NCI-H2171 (cell line): ENCODE measurements around the gene COG2.
"Not testable (repeated sequence)": the region's sequence is repeated elsewhere in the genome, so short reads cannot be mapped to it uniquely, and the experiment has no call there.

Source experiments
- DNase-seq: peaks from one replicate; lab custom pipeline; 2025; lab: John Stamatoyannopoulos, UW

COG2 gene

DNA sequence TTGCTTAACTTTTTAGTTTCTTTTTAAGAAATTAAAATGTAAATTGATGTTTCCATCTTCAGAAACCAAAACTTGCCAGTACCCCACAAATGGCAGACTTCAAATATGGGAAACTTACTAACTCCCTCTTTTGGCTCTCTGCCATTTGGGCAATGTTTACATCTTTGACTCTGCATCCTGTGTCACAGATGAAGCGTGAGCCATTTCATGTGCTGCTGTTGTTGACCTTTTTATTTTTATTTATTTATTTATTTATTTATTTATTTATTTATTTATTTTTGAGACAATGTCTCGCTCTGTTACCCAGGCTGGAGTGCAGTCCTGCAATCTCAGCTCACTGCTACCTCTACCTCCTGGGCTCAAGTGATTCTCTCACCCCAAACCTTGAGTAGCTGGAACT, 16.0 kb upstream of the COG2 start:
- DNase-seq, result no peak

DNA sequence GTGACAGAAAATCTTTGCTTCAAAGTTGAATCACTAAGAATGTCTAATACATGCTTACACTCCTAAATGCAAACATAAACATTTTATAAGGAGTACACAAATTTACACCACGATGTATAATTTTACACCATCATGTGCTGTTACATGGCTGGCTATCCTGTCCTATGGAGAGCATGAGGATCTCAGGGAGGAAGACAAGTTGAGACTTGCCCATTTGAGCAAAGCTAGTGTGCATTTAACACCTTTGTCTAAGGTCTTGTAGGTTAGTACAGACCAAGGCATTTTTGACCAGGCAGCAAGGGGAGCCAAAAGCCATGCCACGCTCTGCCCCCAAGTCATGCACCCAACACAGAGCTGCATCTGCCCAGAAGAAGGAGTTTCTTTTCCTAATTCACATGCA, 14.5 kb upstream of the COG2 start:
- no peak for DNase-seq

DNA sequence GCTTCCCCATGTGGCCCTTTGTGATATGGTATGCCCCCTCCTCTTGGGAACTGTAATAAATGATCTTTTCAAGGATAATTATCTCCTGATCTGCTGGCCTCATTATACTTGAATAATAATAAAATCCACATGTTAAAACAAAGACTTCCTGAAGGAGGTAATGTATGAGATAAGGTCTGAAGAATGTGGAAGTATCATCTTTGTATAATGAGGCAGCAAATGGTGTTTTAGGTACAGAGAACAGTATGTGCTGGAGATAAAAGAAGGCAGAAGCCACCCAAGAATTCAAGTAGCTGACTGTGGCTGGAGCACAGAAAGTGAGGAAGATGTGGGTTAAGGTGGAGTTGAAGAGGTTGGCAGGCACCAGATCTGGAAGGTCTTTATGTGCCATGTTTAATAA, 12.8 kb upstream of the COG2 start:
- DNase-seq, result no peak

DNA sequence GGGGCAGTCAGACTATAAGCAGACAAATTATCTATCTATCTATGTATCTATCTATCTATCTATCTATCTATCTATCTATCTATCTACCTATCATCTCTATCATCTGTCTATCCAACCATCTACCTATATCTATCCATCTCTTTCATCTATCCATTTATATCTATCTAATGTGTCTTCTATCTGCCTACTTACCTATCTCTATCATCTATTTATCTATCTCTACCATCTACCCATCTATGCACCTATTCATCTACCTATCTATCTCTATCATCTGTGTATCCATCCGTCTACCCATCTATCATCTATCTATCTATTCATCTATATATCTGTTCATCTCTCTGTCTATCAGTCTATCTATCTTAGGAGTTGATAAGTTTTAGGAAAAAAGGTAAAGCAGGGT, 10.8 kb upstream of the COG2 start:
- DNase-seq, result no peak

DNA sequence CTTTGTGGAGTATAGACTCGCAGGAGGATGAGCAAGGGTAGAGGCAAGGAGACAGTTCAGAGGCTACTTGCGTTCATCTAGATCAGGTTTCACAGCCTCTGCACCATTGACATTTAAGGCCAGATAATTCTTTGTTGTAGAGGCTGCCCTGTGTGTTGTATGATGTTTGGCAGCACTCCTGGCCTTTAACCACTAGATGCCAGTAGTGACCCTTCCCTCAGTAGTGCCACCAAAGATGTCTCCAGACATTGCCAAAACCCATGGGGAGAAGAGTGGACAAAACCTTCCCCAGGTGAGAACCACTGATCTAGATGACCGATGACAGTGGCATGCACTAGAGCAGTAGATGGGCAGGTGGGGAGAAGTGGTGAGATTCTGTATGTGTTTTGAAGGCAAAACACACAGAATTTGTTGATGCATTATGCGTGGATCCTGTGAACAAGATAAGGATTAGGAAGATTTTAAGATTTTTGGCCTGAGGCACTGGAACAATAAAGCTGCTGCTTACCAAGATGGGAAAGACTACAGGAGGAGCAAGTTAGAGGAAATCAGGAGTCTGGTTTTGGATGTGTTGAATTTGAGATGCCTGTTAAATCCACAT, 9.9 kb upstream of the COG2 start:
- no peak for DNase-seq

DNA sequence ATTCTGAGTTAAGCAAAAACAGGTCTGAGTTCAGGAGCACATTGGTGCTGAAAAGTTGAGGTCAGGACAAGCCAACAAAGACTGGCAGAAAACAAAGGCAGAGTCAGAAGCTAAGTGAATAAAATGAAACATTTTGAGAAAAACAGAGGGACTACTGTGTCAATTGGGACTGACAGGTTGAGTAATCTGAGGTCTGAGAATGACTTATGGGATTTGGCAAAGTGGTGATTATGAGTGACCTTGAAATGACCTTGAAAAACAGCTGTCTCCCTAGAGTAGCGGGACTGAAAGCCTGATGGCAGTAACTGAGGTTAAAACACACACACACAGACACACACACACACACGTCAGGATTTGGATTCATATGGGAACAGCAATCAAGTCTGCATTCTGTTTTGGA, 8.8 kb upstream of the COG2 start:
- DNase-seq, result no peak

DNA sequence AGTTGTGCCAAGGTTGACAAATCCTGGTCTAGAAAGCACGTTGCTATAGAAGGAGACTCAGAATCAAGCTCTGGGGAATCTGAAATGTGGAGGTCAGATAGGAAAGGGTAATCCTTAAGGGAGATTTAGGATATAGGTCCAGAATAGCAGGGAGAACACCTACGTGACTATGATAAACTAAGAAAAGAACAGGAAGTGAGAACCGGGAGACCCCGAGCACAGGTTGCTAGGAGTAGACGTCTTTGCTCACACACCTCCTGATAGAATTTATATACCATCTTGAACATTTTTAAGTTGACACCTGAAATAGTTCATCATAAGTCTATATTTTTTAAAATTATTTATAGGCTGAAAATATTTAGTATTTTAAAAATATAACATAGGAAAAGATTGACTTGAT, 7.9 kb upstream of the COG2 start:
- DNase-seq, result no peak

DNA sequence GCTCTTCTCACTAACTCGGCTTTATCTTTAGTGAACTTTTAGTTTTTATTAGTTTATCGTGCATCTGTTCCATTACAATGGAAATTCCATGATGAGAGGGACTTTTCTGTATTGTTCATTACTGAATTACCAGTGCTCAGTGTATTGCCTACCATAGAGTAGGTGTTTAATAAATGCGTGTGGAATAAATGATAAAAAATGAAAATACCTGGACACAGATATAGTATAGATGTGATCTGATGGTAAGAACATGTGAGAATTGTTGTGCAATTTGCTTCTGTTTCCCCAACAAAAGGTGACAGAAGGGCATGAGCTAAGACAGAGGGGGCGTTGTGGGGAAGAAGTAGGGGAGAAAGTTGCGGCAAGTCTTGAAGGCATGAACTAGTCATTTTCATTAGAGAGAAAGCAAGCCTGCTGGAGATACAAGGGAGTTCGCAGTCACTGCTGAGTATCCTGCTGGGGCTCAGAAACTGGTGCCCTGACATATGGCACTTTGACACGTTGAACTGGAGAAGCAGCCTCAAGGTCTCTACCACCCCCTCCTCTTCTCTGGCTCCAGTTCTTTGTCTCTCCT, 5.6 kb upstream of the COG2 start:
- DNase-seq, result no peak

DNA sequence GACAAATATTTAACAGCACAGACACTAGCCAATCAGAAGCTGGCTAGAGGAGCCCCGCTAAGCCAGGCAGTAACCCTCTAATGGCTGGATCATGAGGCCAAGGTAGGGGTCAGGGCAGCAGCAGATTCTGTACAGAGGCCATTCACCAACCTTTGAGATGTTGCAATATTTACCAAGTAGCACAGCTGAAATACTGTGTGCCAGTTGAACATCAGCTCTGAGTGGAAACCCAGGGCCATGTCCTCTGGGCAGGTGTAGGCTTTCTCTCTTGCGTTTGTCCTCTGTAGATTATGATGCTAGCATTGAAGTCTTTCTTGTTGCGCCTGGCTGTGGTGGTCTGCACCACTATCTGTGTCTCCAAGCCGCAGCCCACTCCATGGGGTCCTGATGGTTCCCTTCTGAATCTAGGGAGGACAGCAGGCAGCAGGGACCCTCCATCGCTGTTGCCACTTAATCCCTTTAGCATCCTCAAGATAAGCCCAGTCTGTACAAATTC, 2.5 kb upstream of the COG2 start:
- no peak for DNase-seq

DNA sequence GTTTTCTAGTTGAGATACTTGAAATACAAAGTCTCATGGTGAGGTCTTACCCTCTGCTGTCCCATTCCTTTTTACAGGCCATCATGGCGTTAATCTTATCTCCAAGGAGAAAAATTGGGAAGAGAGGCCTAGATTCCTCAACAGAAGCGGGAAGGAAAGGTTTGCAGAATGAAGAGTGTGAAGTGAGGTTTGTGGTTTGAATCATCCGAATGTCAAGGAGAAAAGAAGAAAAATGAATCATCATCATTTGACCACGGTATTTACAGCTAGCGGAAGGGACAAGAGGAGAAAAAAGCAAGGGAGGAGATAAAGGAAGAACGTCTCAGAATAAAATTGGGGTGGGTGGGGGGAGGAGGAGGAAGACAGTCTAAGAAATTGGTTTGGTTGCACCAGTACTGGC, 935 bp upstream of the COG2 start:
- no peak for DNase-seq

DNA sequence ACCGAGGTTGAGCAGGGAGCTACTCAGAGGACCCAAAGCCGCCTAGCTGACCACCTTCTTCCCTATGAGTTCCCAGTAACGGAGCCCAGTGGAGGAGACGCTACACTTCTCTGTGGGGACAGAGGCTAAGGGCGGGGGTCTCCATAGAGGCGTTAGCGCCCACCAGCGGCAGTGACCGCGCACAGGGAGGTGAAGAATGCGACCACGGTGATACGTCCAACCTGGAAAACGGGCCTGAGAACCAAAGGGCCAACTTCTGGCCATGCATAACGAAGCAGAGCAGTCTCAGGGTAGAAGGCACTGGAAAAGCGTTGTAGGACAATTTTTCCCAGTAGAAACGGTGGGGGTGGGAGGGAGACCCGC, 400 bp upstream of the COG2 start:
- no peak for DNase-seq

DNA sequence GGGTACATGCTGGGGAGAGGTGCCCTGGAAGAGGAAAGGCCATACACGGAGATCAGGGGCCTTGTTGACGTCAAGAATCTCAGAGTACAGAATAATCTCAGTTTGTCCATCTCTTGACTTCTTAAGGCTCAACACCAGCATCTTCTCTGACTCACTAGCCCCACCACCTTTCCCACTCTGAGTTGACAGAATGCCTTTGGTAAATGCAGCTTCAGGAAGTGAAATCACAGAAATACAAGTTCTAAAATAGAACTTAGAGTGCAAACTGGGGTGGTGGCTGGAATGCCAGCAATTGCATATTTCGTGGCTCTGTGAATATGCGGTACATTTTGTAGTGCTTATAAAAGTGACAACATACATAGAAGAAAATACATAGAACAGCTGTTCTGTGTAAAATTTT, 1.6 kb downstream of the COG2 start:
- DNase-seq, result no peak

DNA sequence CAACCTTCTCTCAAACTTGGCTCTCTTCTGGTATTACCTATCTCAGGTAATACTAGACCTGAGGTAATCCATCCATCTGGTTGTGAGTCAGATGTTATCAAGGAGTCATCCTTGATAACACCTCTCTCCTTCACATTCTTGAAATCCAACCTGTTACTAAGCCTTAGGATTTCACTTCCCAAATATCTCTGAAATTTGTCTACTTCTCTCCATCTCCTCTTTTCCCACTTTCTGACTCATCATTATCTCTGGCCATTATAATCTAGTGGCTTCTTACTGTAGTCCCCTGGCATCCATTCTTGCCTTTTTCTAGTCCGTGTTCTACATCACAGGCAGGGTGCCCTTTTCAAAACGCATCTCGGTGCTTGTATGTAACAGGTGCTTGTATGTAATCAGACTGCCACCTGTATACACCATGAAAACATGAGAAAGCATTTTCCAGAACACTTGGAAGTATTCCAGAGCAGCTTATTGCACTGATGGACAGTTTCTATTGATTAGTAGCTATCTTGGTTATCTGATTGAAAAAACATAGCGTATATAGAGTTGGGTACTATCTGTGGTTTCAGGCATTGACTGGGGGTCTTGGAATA, 4.5 kb downstream of the COG2 start:
- DNase-seq, result no peak

DNA sequence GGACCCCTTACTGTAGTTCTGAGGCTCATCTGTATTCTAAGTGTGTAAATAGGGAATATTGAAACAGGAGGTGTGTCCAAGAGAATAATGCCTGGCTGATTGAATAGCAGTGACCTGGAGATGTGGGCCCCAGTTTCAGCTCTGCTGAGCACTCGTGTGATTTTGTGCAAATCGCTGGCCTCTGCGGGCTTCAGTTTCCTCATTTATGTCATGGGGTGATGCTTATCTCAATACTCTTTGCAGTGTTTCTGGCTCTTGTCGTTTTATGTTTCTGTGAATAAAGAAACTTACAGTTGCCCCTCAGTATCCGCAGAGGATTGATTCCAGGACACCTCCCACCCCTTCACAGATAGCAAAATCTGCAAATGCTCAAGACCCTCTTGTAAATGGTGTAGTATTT, 5.0 kb downstream of the COG2 start:
- DNase-seq, result no peak

DNA sequence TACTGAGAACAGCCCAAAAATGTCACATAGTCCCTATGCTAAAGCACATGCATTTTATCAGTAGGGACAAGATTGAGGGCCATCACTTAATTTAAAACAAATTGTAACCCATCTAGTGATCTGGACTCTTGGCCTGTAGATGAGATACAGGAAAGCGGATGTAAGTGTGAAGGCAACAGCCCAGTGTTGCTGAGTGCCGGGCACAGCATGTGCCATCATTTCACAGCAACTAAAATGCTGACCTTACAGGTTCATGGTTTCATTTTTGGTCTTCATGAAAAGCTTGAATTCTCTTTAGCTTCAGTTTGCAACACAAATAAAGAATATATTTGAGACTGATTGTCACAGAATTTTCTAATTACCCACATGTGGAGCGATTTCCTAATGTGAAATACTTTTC, 5.8 kb downstream of the COG2 start:
- DNase-seq, result no peak

DNA sequence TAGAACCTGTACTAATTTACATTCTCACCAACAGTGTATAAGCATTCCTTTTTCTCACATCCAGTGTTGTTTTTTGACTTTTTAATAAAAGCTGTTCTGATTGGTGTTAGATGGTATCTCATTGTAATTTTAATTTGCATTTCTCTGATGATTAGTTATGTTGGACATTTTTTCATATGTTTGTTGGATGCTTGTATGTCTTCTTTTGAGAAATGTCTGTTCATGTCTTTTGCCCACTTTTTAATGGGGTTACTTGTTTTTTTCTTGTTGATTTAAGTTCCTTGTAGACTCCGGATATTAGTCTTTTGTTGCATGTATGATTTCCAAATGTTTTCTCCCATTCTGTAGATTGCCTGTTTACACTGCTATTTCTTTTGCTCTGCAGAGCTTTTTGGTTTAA, 8.0 kb downstream of the COG2 start:
- DNase-seq, result no peak

DNA sequence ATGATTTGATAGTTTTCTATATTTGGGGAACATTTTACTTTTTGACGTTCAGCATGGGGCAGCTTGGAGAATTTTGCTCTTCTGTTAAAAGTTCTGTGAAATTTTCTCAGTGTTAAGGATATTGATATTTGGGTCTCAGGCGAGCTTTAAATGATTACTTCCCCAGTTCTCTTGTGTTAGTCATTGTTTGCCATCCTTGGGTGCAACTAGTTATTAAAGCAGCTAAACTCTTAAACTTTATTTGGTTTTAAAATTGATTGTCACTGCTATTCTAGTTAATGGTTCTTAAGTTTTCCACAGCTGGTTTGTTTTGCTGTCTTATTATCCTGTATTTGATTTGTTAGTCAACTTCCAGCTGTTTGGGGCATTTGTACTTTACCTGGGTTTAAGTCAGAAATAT, 9.0 kb downstream of the COG2 start:
- DNase-seq, result no peak

DNA sequence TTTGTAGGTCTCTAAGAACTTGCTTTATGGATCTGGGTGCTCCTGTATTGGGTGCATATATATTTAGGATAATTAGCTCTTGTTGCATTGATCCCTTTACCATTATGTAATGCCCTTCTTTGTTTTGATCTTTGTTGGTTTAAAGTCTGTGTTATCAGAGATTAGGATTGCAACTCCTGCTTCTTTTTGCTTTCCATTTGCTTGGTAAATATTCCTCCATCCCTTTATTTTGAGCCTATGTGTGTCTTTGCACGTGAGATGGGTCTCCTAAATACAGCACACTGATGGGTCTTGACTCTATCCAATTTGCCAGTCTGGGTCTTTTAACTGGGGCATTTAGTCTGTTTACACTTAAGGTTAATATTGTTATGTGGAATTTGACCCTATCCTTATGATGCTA, 14.4 kb downstream of the COG2 start:
- DNase-seq, result not testable (repeated sequence)

DNA sequence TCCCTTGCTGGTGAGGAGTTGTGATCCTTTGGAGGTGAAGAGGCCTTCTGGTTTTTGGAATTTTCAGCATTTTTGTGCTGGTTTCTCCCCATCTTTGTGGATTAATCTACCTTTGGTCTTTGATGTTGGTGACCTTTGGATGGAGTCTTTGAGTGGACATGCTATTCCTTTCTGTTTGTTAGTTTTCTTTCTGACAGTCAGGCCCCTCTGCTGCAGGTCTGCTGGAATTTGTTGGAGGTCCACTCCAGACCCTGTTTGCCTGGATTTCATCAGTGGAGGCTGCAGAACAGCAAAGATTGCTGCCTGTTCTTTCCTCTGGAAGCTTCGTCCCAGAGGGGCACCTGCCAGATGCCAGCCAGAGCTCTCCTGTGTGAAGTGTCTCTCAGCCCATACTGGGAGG, 15.8 kb downstream of the COG2 start:
- not testable (repeated sequence) for DNase-seq

DNA sequence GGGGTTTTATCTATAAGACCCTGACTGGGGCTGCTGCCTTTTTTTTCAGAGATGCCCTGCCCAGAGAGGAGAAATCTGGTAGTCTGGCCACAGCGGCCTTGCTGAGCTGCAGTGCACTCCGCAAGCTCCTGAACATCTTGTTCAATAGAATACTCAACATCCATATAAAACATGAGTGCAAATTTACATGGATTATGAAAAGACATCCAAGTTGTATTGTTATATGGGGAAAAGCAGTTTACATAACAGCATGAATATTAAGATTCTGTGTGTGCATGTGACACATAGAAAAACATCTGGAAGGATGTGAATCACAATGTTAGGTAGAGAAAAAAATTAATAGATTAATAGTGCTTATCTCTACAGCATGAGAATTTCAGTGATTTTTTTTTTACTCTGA, 16.4 kb downstream of the COG2 start:
- no peak for DNase-seq

DNA sequence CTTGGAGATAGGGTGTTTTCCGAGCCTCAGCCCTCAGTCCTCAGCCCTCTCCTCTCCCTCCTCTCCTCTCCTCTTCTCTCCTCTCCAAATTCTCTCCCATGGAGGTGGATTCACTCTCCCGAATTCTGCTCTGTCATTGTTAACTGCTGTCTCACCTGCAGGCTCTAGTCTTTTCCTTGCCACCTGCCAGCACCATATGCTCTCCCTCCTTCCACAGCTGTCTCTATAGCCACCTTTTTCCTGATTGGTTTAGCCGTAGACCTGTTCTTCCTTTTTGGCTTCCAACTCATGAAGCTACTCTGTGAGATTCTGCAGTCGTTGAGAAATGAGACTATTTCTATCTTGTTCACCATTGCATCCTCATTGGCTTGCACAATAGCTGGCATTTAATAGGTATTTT, 19.7 kb downstream of the COG2 start:
- peak; percentile 92 for DNase-seq

DNA sequence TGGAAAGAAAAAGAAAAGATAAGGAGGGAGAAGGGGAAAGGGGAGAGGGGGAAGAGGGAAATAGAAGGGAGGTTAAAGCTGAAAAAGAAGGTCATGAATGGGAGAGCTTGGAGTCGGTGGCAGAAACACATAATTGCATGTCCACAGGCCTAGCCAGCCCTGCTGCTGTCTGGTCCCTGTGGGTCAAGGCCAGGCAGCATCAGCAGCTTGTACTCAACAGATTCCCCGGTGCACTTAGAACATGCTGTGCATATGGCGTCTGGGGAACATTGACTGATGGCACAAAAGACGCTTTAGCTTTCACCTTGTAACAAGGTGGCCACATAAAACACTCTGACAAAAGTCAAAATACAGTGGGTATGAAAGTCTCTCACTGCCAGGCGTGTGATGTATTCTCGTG, 25.9 kb downstream of the COG2 start:
- DNase-seq, result no peak

DNA sequence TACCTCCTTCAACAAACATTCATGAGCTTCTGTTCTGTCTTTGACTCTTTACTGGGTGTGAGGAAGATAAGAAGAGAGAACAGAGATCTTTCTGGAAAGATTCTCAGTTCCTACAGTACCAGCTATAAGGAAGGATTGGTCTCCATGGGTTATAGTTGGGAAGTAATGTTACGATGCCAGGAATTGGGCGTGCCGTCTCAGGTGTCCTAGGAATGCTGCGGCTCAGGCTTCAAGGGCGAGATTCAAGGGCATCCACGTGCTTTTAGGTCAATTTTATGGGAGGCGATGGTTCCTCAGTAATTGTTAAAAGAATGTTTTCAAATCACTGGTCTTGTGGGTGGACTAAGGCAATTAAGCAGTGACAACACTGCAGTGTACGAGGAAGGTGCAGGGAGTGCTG, 27.3 kb downstream of the COG2 start:
- no peak for DNase-seq

DNA sequence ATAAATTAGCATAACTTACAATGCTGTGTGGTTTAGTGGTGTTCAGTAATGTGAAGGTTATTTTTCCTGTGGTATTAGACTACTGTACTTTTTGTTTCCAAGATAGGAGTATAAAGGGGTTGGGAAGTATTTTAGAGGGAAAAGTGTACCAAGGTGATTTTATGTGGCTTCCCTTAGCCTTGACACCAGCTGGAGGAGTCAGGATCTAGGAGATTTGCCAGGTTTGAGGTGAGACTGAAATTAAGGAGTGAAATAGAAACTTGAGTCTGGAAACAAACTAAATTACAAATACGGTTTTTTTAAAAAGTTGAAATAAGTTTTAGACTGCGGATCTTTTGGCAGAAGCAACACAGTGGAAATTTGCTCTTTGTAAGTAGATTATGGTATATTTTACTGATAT, 32.3 kb downstream of the COG2 start:
- DNase-seq, result no peak
